KOPT-K1 (cell line): Measurements from ENCODE around the gene AGRN.
"Not testable (repeated sequence)": the region's sequence is repeated elsewhere in the genome, so short reads cannot be mapped to it uniquely, and the experiment has no call there.

Source experiments
- H3K27ac ChIP-seq: fragments of 200-600 bp; sonication (generic); 2 replicates; pipeline ENCODE4 v1.5.1; 2016; ENCODE audit warnings: antibody characterized with exemption, mild to moderate bottlenecking, low read depth, low read length; ENCODE audit not compliant: poor library complexity, severe bottlenecking
- H3K36me3 ChIP-seq: fragments of 200-600 bp; sonication (generic); 2 replicates; pipeline ENCODE4 v1.5.1; 2017; ENCODE audit warnings: antibody characterized with exemption, mild to moderate bottlenecking, low read length, moderate library complexity; ENCODE audit not compliant: insufficient read depth
- H3K9me3 ChIP-seq: fragments of 200-600 bp; sonication (generic); 2 replicates; pipeline ENCODE4 v1.5.1; 2017; ENCODE audit warnings: antibody characterized with exemption, low read length, mild to moderate bottlenecking; ENCODE audit not compliant: insufficient read depth, poor library complexity, severe bottlenecking

Gene AGRN

GRCh38 chr1:978835-979743, 40.8 kb upstream of the AGRN start:
- no peaks in the 10 kb centered on the region for H3K36me3 ChIP-seq

DNA sequence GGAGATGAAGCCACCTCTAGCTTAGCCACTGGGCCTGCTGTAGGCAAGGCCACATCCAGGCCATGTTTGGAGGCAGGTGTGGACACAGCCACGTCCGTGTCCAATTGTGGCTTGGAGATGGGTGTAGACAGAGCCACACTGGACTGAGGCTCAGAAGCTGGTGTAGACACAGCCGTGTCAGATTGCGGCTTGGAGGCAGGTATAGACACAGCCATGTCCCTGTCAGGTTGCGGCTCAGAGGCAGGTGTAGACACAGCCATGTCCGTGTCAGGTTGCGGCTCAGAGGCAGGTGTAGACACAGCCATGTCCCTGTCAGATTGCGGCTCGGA, 40.2 kb upstream of the AGRN start:
- Histone ChIP-seq H3K36me3 (no peaks in the 10 kb centered on the region), H3K9me3 (no peaks in the 10 kb centered on the region), H3K27ac (no peak overlapping the region)

More at GRCh38 chr1:978835-979743, 40.8 kb upstream of the AGRN start:
- Histone ChIP-seq H3K27ac (no peak overlapping the region), H3K9me3 (no peaks in the 10 kb centered on the region)

- no peak overlapping the region for H3K27ac ChIP-seq
- H3K9me3 ChIP-seq = no peaks in the 10 kb centered on the region
- H3K36me3 ChIP-seq = no peaks in the 10 kb centered on the region
These were observed 39.8 kb upstream of the AGRN start for GRCh38 chr1:980137-980571.

GRCh38 chr1:980602-981395, 39.1 kb upstream of the AGRN start:
- Histone ChIP-seq H3K9me3 (no peaks in the 10 kb centered on the region), H3K36me3 (no peaks in the 10 kb centered on the region), H3K27ac (no peak overlapping the region)

- H3K27ac ChIP-seq = no peak overlapping the region
- no peaks in the 10 kb centered on the region for H3K9me3 ChIP-seq
- H3K36me3 ChIP-seq = no peaks in the 10 kb centered on the region
These were observed 38.4 kb upstream of the AGRN start for GRCh38 chr1:981491-981954.

DNA sequence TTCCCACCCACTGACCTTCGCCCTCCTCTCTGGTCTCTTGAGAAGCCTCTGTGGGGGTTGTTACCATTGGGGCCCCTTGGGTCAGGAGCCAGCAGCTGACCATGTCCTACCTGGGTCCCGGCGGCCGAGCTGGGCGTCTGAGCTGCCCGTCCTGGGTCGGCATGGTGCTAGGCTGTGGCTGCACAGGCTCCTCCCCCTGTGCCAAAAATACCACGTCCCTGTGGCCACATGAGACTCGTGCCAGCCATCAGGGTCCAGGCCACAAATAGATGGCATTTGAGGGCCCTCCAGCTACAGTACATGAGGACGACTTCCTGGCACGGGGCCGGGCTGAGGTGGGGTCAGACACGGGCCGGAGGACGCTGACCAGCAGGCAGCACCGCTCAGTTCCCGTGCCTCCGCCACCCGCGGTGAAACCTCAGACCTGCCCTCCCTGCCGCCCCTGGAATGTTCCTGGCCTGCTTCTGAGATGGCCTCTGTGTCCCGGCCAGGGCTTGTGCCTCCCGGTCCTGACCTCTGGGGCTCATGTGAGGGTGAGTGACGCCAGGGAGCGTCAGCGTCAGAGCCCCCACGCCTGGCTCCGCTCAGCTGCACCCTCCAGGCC, 37.9 kb upstream of the AGRN start, which contains the start of gene PERM1:
Gene PERM1 (minus strand): TSS at position 139 of the 604 bp plus-strand sequence. CDS start 1,064 bp downstream, outside the sequence.
- no peaks in the 10 kb centered on the region for H3K9me3 ChIP-seq
- H3K27ac ChIP-seq = no peak within 1 kb of the TSS
- H3K36me3 ChIP-seq = no peaks in the 10 kb centered on the region

DNA sequence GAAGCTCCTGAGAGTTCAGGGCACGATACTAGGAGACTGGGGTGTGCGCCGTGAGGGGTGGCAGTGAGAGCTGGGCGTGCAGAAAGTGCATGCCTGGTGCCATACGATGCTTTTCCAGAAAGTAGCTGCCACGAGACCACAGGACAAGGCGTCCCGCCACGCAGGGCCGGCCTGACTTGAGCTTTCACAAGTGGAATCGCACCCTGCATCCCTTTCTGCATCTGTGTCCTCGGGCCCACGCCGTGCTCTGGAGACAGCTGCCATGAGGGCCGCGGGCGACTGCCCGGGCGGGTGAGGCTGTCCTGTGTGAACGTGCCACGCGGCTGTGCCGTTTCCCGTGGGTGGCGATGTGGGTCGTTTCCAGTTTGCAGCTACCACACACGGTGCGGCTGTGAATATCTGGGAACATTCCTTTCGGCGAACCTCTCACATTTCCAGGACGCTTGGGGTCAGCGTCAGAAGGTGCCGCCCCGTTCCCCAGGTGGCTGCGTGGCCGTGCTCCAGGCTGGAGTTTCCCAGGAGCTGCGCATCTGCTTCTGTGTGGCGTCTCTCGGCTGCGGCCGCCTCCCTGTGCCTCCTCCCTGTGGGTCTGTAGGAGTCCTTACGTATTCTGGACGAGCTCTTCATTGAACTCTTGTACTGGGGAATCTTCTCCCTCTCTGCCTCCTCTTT, 37.0 kb upstream of the AGRN start:
- Histone ChIP-seq H3K36me3 (no peaks in the 10 kb centered on the region), H3K27ac (no peak overlapping the region), H3K9me3 (no peaks in the 10 kb centered on the region)

DNA sequence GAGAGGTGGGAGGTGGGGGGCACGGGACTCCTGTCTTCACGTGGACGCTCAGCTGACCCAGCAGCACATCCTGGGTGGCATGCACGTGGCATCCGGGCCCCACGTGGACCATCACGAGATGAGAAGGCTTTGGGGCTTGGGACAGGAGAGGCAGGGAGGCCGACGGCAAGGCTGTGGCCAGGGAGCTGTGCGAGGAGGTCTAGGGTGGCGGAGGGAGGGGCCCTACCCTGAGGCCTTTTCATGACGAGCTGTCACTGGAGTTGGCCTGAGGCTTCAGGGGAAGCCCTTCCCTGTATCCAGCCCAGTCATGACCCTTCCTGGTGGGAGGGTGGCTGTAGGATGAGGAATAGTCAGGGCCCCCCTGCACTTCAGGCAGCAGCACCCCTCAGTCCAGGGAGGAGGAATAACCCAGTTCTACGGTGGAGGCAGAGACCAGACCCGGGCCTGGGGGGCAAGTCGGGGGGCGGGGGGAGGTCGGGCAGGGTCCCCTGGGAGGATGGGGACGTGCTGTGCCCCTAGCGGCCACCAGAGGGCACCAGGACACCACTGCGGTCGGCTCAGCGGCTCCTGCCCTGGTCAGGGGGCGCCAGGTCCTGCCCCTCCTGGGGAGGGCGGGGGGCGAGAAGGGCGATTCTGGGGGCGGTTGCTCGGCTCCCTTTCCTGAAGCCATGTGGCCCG, 36.0 kb upstream of the AGRN start:
- Histone ChIP-seq H3K9me3 (no peaks in the 10 kb centered on the region), H3K27ac (no peak overlapping the region), H3K36me3 (no peaks in the 10 kb centered on the region)

- no peaks in the 10 kb centered on the region for H3K36me3 ChIP-seq
- no peak overlapping the region for H3K27ac ChIP-seq
- no peaks in the 10 kb centered on the region for H3K9me3 ChIP-seq
These were observed 35.5 kb upstream of the AGRN start for GRCh38 chr1:984476-984814.

- Histone ChIP-seq H3K27ac (no peak overlapping the region), H3K9me3 (no peaks in the 10 kb centered on the region), H3K36me3 (no peaks in the 10 kb centered on the region)
These were observed 34.8 kb upstream of the AGRN start for GRCh38 chr1:985126-985525.

DNA sequence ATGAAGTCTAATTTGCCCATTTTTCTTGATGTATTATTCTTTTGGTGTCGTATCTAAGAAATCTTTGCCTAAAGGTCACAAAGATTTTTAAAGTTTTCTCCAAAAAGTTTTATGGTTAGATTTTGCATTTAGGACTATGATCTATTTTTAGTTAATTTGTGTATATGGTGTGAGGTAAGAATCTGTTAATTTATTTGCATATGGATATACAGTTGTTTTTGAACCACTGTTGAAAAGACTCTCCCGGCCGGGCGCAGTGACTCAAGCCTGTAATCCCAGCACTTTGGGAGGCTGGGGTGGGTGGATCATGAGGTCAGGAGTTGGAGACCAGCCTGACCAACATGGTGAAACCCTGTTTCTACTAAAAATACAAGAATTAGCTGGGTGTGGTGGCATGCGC, 31.9 kb upstream of the AGRN start:
- not testable (repeated sequence) for H3K27ac ChIP-seq, H3K36me3 ChIP-seq, H3K9me3 ChIP-seq

GRCh38 chr1:991275-991674, 28.6 kb upstream of the AGRN start:
- not testable (repeated sequence) for H3K36me3 ChIP-seq, H3K9me3 ChIP-seq, H3K27ac ChIP-seq

- H3K9me3 ChIP-seq = peaks cover 9% of the 10 kb centered on the region
- no peak overlapping the region for H3K27ac ChIP-seq
- no peaks in the 10 kb centered on the region for H3K36me3 ChIP-seq
These were observed 28.0 kb upstream of the AGRN start for GRCh38 chr1:991895-992294.

- Histone ChIP-seq H3K9me3 (peaks cover 9% of the 10 kb centered on the region), H3K36me3 (no peaks in the 10 kb centered on the region), H3K27ac (no peak overlapping the region)
These were observed 27.6 kb upstream of the AGRN start for GRCh38 chr1:992362-992761.
